Upper lobe of left lung (tissue), 4 donors: ENCODE data around the gene RGS12.

Experiments
- POLR2A ChIP-seq, 4 donors: fragments of 450-650 bp; IDR thresholded peaks; one replicate each; pipeline ENCODE4 v1.5.1; 2016 to 2017; ENCODE audit warnings: antibody characterized with exemption in 4 of 4, mild to moderate bottlenecking in 2 of 4
- POLR2AphosphoS5 ChIP-seq, 2 donors: sonication (generic); formaldehyde crosslinking; IDR thresholded peaks; one replicate each; pipeline ENCODE4 v1.5.1; 2017; ENCODE audit warnings: antibody characterized with exemption in 2 of 2
- TF ChIP-seq, protein P1 (sequence below), 6 experiments: fragments of 450-650 bp in 4 of 6; fragments of 200-600 bp in 2 of 6; sonication (generic) in 2 of 6; IDR thresholded peaks; one replicate each; pipeline ENCODE4 v1.5.1; 2016 to 2019; ENCODE audit warnings: antibody characterized with exemption in 6 of 6

GRCh38 chr4:3248811-3249661, 43.8 kb upstream of the RGS12 start, which contains the start of gene MSANTD1:
- TF ChIP-seq, protein P1, sequence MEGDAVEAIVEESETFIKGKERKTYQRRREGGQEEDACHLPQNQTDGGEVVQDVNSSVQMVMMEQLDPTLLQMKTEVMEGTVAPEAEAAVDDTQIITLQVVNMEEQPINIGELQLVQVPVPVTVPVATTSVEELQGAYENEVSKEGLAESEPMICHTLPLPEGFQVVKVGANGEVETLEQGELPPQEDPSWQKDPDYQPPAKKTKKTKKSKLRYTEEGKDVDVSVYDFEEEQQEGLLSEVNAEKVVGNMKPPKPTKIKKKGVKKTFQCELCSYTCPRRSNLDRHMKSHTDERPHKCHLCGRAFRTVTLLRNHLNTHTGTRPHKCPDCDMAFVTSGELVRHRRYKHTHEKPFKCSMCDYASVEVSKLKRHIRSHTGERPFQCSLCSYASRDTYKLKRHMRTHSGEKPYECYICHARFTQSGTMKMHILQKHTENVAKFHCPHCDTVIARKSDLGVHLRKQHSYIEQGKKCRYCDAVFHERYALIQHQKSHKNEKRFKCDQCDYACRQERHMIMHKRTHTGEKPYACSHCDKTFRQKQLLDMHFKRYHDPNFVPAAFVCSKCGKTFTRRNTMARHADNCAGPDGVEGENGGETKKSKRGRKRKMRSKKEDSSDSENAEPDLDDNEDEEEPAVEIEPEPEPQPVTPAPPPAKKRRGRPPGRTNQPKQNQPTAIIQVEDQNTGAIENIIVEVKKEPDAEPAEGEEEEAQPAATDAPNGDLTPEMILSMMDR (IDR thresholded peaks at IDR 0.05): no peak
- TF ChIP-seq POLR2AphosphoS5 (IDR thresholded peaks at IDR 0.05) (no peak), POLR2A (IDR thresholded peaks at IDR 0.05) (no peak)
